HT1080 (cell line): ENCODE measurements around the gene CEP55. TPM values are rescaled to one million over a fixed set of nuclear protein-coding genes. Genes with fewer than 3 reads are reported as not detected.

Experiments
- DNase-seq: peaks from one replicate; pipeline ENCODE4 v3.0.0-alpha.2; 2015; ENCODE audit warnings: low read depth
- total RNA-seq: library from RNA; depleted of rRNA; stranded (reverse); fragments of >200 nt; shearing (Covaris generic); gene quantifications from 2 replicates; pipeline ENCODE4 v1.2.3, GENCODE V29; 2014

CEP55 gene
- total RNA-seq, 1 experiment from 2014 or later, result 86.3 TPM

GRCh38 chr10:93468461-93469213 lies 27.8 kb upstream of the CEP55 start:
- peak; percentile 98 for DNase-seq

- no peak for DNase-seq
Measured at GRCh38 chr10:93469454-93469853, 27.0 kb upstream of the CEP55 start.

GRCh38 chr10:93471110-93471651 lies 25.2 kb upstream of the CEP55 start:
- peak; percentile 98 for DNase-seq

- DNase-seq, result no peak
Measured at GRCh38 chr10:93473161-93473560, 23.3 kb upstream of the CEP55 start.

- DNase-seq, result no peak
Measured at GRCh38 chr10:93473804-93474472, 22.5 kb upstream of the CEP55 start.

- DNase-seq, result no peak
Measured at GRCh38 chr10:93475227-93475626, 21.2 kb upstream of the CEP55 start.

- DNase-seq, result peak; percentile 95
Measured at GRCh38 chr10:93475871-93476270, 20.5 kb upstream of the CEP55 start.

- DNase-seq, result no peak
Measured at GRCh38 chr10:93476756-93477155, 19.7 kb upstream of the CEP55 start.

GRCh38 chr10:93478873-93479272 lies 17.5 kb upstream of the CEP55 start:
- no peak for DNase-seq

- DNase-seq, result no peak
Measured at GRCh38 chr10:93481637-93482144, 14.7 kb upstream of the CEP55 start.

GRCh38 chr10:93482145-93482834 lies 14.1 kb upstream of the CEP55 start, which contains the start of gene MYOF:
TSS of gene MYOF (minus strand) at chr10:93482334. CDS start at chr10:93482194, 140 bp downstream.
- DNase-seq, result peak; percentile 87

- no peak for DNase-seq
Measured at GRCh38 chr10:93485690-93486089, 10.7 kb upstream of the CEP55 start.

GRCh38 chr10:93488956-93489528 lies 7.4 kb upstream of the CEP55 start:
- DNase-seq, result no peak

- no peak for DNase-seq
Measured at GRCh38 chr10:93491602-93492121, 4.8 kb upstream of the CEP55 start.

- DNase-seq, result no peak
Measured at GRCh38 chr10:93493162-93493561, 3.2 kb upstream of the CEP55 start.

- DNase-seq, result no peak
Measured at GRCh38 chr10:93494494-93494893, 1.9 kb upstream of the CEP55 start.

GRCh38 chr10:93495654-93496321 lies 624 bp upstream of the CEP55 start:
- peak; percentile 54 for DNase-seq

- DNase-seq, result no peak
Measured at GRCh38 chr10:93498166-93498565, 1.8 kb downstream of the CEP55 start.

- no peak for DNase-seq
Measured at GRCh38 chr10:93501650-93502049, 5.2 kb downstream of the CEP55 start.

GRCh38 chr10:93503075-93503474 lies 6.7 kb downstream of the CEP55 start:
- no peak for DNase-seq

GRCh38 chr10:93505075-93505474 lies 8.7 kb downstream of the CEP55 start:
- DNase-seq, result no peak
